ENCODE measurements around the gene OTOG. TPM values are rescaled to one million over a fixed set of nuclear protein-coding genes. Genes with fewer than 3 reads are reported as not detected.

Gene OTOG
- total RNA-seq, 1 donor from 2014 or later: not detected

GRCh38 chr11:17599460-17599925, 52.4 kb downstream of the OTOG start:
- no peak for TF ChIP-seq CTCF (IDR thresholded peaks at IDR 0.05)
- H3K27me3 ChIP-seq: no peaks in the 10 kb centered on the region
- no peaks in the 10 kb centered on the region for H3K36me3 ChIP-seq
- no peak overlapping the region for H3K4me3 ChIP-seq
- DNase-seq (ENCODE audit: low spot score in 2 of 2): peak in 1 of 2 donors; percentile 50
- intact Hi-C loops (cut with DNase I): loop anchor here (2.0 kb wide), 1 partner anchor 379 kb away; no protein-coding TSS in a partner anchor
- H3K9me3 ChIP-seq: no peaks in the 10 kb centered on the region
- H3K27ac ChIP-seq: no peak overlapping the region
- H3K4me1 ChIP-seq: no peaks in the 10 kb centered on the region

GRCh38 chr11:17600316-17601255, 53.5 kb downstream of the OTOG start:
- Histone ChIP-seq H3K27ac (no peak overlapping the region), H3K9me3 (no peaks in the 10 kb centered on the region), H3K4me1 (no peaks in the 10 kb centered on the region), H3K4me3 (no peak overlapping the region), H3K36me3 (no peaks in the 10 kb centered on the region), H3K27me3 (no peaks in the 10 kb centered on the region)
- DNase-seq (ENCODE audit: low spot score in 2 of 2): peak in 1 of 2 donors; percentile 60
- intact Hi-C loops (cut with DNase I): no loop called here
- TF ChIP-seq CTCF (IDR thresholded peaks at IDR 0.05): no peak

GRCh38 chr11:17601256-17601671, 54.2 kb downstream of the OTOG start:
- H3K4me3 ChIP-seq: no peak overlapping the region
- intact Hi-C loops (cut with DNase I): no loop called here
- peak in 1 of 2 donors; percentile 30 for DNase-seq (ENCODE audit: low spot score in 2 of 2)

GRCh38 chr11:17601676-17602075, 54.6 kb downstream of the OTOG start:
- intact Hi-C loops (cut with DNase I): no loop called here
- H3K36me3 ChIP-seq: no peaks in the 10 kb centered on the region
- no peak for TF ChIP-seq CTCF (IDR thresholded peaks at IDR 0.05)
- no peak overlapping the region for H3K27ac ChIP-seq
- no peak for DNase-seq (ENCODE audit: low spot score in 2 of 2)
- no peaks in the 10 kb centered on the region for H3K27me3 ChIP-seq
- H3K9me3 ChIP-seq: no peaks in the 10 kb centered on the region
- H3K4me3 ChIP-seq: no peak overlapping the region
- no peaks in the 10 kb centered on the region for H3K4me1 ChIP-seq

More at GRCh38 chr11:17601256-17601671, 54.2 kb downstream of the OTOG start:
- TF ChIP-seq CTCF (IDR thresholded peaks at IDR 0.05): no peak
- no peaks in the 10 kb centered on the region for H3K27me3 ChIP-seq
- H3K9me3 ChIP-seq: no peaks in the 10 kb centered on the region
- H3K4me1 ChIP-seq: no peaks in the 10 kb centered on the region
- H3K36me3 ChIP-seq: no peaks in the 10 kb centered on the region
- H3K27ac ChIP-seq: no peak overlapping the region

- no peak overlapping the region for H3K4me3 ChIP-seq
- intact Hi-C loops (cut with DNase I): no loop called here
- H3K27ac ChIP-seq: no peak overlapping the region
- H3K27me3 ChIP-seq: no peaks in the 10 kb centered on the region
- no peak for DNase-seq (ENCODE audit: low spot score in 2 of 2)
- no peaks in the 10 kb centered on the region for H3K36me3 ChIP-seq
- no peaks in the 10 kb centered on the region for H3K9me3 ChIP-seq
- TF ChIP-seq CTCF (IDR thresholded peaks at IDR 0.05): no peak
- H3K4me1 ChIP-seq: no peaks in the 10 kb centered on the region
Observed at GRCh38 chr11:17602105-17603001, 55.3 kb downstream of the OTOG start.

Data from ascending aorta (tissue), 2 donors.